ENCODE measurements around the gene PRKCA. TPM values are rescaled to one million over a fixed set of nuclear protein-coding genes. Genes with fewer than 3 reads are reported as not detected.

Gene PRKCA
- total and polyA plus RNA-seq, 2 of the 13 experiments (the other 11 are each of a cell fraction or from before 2014, with no cell fraction given) = 18.5 to 21.5 TPM

- ChIA-PET CTCF (ENCODE audit: low intra/inter-chr PET ratio, low total read pairs) (no interaction called here), POLR2A (no interaction called here)
- ATAC-seq (no peak), DNase-seq (ENCODE audit: low spot score) (no peak), FAIRE-seq (no peak)
- Histone ChIP-seq H3K4me2 (ENCODE audit: low read depth, low read length) (no peak overlapping the region), H3K9ac (ENCODE audit: insufficient read depth, low read depth, low read length) (no peak overlapping the region), H3K79me2 (ENCODE audit: insufficient read depth, low read length) (peaks cover 7% of the 10 kb centered on the region), H3K27me3 (ENCODE audit: control insufficient read depth in 1 of 2, insufficient read depth in 2 of 2, low read length in 2 of 2) (no peaks in the 10 kb centered on the region), H3K4me3 (replicated peaks in 1 of 3; ENCODE audit: insufficient read depth in 1 of 3, low read depth in 2 of 3, low read length in 3 of 3) (no peak overlapping the region), H3K36me3 (replicated peaks in 1 of 2; ENCODE audit: control insufficient read depth in 1 of 2, insufficient read depth in 2 of 2, low read length in 2 of 2) (no peaks in the 10 kb centered on the region; a peak in 1 of 5 replicates), H2AFZ (ENCODE audit: low read length) (no peak overlapping the region), H3K9me3 (ENCODE audit: low read length) (no peaks in the 10 kb centered on the region), H3K4me1 (ENCODE audit: insufficient read depth, low read length) (peaks cover 30% of the 10 kb centered on the region), H4K20me1 (ENCODE audit: insufficient read depth, low read length) (no peaks in the 10 kb centered on the region), H3K27ac (ENCODE audit: extremely low read length, insufficient read depth, low read length) (no peak overlapping the region)
- in situ Hi-C loops (cut with HindIII; ENCODE audit: extremely low pct_ligation_motif_present, low pct_unique_long_range_greater_than_20kb) (no loop called here), intact Hi-C loops (cut with micrococcal nuclease; ENCODE audit: unreplicated experiment) (no loop called here)
- no TSS peak for BruUV-seq (replicated peaks)
- 91% methylated on average over 3 of the region's 3 CpGs for WGBS (ENCODE audit: low lambda C conversion rate)
- TF ChIP-seq ZNF136 (CRISPR knock-in tag; IDR thresholded peaks at IDR 0.05; ENCODE audit: low read depth) (no peak), ZNF75D (CRISPR knock-in tag; IDR thresholded peaks at IDR 0.05; ENCODE audit: borderline replicate concordance) (no peak), MBNL3 (CRISPR knock-in tag; conservative IDR thresholded peaks at IDR 0.05) (no peak), ZNF614 (CRISPR knock-in tag; IDR thresholded peaks at IDR 0.05; ENCODE audit: borderline replicate concordance) (no peak), AKNA (CRISPR knock-in tag; IDR thresholded peaks at IDR 0.05; ENCODE audit: borderline replicate concordance) (no peak), TCF7L2 (IDR thresholded peaks at IDR 0.05; ENCODE audit: low read depth, low read length) (no peak), ZSCAN31 (CRISPR knock-in tag; IDR thresholded peaks at IDR 0.05; ENCODE audit: low read depth) (no peak), CCDC6 (CRISPR knock-in tag; IDR thresholded peaks at IDR 0.05) (no peak), ZFP41 (CRISPR knock-in tag; IDR thresholded peaks at IDR 0.05; ENCODE audit: borderline replicate concordance) (no peak), TEF (CRISPR knock-in tag; IDR thresholded peaks at IDR 0.05) (no peak), ZNF784 (CRISPR knock-in tag; IDR thresholded peaks at IDR 0.05; ENCODE audit: borderline replicate concordance) (no peak), KDM3A (CRISPR knock-in tag; IDR thresholded peaks at IDR 0.05; ENCODE audit: low read depth) (no peak), TOPORS (CRISPR knock-in tag; IDR thresholded peaks at IDR 0.05) (no peak)
Observed at GRCh38 chr17:66373079-66373478, 70.7 kb downstream of the PRKCA start.

Data from HepG2 (cell line).